HG03558 (cell line): ENCODE measurements around the gene LUZP2.

Experiments used
- ATAC-seq: cut with Tn5 transposase; IDR thresholded peaks from one replicate; pipeline ENCODE4 v1.9.1; 2021; ENCODE audit warnings: moderate number of reproducible peaks; ENCODE audit not compliant: unreplicated experiment; ENCODE audit errors: extremely low read depth

LUZP2 gene

DNA sequence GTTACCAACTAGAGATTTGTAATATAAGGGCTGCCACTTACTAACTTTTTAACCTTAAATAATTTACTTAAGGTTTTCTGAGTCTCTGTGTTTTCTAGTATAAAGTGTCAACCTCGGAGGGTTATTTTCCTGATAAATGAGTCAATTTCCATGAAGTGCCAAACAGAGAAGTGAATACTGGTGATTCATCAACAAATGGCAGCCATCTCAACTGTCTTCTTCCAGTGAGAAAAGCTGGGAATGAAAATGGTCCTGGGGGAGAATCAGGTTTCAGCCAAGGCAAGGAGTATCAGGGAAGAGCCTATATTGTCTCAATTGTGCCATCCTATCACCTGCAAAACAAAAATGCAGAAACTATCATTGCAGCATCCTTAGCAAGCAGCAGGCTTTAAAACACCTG, 129.1 kb downstream of the LUZP2 start:
- no peak for ATAC-seq

DNA sequence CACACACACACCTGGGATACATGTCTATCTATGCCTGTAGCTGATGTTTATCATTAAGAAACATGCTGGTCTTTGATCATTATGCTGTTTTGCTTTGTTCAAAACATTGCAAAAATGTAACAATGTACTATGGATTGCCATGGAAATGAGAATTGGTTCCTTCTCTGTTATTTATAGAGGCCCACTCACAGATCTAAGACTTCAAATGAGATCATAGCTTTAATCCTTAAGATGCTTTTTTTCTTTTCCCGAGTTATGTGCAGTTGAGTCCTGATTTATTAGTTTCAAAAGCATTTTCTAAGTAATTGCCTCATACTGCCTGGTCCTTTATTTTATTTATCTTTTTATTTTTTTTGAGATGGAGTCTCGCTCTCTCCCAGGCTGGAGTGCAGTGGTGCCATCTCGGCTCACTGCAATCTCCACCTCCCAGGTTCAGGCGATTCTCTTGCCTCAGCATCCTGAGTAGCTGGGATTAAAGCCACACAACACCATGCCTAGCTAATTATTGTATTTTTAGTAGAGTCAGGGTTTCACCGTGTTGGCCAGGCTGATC, 131.4 kb downstream of the LUZP2 start:
- no peak for ATAC-seq

DNA sequence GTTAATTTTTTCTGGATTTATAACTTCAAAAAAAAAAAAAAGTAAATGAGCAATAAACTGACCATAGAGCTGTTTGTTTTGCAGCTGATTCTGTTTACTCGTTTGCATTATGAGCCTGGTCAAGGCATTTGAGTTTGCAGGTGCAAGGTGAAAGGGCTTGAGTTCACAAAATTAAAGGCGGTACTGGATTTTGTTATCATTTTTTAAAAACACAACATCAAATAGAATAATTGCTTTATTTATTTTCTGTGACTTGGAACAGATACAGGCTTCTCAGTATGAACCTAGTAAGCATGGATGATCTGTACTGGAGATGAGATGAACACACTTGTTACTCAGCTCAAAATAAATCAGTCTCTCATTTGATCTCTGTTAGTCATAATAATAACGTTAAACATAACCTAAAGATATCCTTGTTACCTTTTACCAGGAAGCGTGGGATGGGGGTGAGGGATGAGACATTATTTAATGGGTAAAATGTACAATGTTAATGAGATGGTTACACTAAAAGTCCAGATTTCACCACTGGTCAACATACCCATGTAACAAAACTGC, 137.8 kb downstream of the LUZP2 start:
- no peak for ATAC-seq

DNA sequence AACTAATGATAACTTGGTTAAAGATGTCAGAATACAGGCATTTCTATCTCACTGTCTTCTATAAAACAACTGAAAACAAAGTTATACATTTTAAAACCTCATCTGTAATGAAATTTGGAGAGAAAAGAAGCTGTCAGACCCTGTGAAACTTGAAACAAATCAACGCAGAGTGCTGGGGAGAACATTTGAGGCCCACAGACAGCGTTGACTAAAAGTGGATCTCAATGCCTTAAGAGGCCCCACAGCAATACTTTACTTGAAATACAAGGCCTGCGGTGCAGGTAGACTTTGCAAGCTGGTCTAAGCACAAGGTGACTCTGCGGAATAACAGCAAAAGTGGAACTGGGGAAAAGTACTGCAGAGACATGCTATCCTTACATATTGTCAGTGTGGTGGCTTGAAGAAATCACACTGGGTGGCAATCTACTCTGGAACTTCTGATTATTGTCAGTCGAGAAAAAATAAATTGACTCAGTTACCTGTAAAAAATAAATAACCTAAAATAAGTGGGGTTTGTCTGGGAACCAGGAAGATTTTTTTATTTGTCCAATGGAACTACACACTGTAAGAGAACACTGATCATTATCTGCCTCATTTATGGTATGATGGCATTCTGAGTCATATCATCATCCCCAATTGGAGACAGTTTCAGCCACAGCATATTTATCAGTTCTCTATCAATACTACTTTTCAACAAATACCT, 138.9 kb downstream of the LUZP2 start:
- no peak for ATAC-seq

DNA sequence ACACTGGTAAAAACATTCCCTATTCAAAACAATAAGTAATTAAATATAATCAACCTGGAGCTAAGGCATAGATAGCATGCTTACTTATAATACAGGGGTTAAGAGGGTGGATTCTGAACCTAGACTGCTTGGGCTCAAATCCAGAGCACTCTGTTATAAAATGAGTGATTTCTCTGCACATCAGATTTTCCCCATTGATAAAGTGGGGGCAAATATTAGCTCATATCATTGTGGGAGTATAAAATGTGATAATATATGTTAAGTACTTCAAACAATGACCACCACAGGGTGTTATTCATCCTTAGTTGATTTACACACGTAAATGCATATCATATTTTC, 139.4 kb downstream of the LUZP2 start:
- ATAC-seq = no peak

DNA sequence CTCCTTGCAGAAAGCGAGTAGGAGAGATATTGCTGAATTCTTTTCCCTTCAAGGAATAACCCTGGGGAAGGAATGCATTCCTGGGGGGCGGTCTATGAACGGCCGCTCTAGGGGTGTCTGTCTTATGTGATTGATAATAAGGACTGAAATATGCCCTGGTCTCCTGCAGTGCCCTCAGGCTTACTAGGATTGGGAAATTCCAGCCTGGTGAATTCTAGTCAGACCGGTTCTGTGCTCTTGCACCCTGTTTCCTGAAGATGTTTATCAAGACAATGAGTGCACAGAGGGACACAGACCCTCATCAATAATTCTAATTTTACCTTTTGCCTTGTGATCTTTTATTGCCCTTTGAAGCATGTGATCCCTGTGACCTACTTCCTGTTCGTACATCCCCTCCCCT, 140.7 kb downstream of the LUZP2 start:
- ATAC-seq = no peak

DNA sequence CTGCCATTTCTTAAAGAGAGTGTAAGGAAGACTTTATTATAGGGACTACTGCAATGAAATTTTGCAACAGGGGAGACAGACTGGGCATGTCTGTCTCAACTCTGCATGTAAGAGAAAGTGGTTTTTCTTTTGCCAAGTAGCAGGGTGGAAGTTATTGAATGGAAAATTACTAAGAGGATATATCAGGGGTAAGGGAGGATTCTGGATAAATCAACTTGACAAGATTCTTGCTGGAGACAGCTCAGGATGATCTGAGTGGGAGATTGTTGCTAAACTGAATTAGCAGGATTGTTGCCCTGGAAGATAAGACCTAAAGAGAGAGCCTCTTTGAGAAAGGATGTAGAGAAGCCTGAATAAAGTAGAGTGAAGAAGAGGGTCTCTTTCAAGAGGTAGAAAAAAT, 145.8 kb downstream of the LUZP2 start:
- ATAC-seq = no peak

DNA sequence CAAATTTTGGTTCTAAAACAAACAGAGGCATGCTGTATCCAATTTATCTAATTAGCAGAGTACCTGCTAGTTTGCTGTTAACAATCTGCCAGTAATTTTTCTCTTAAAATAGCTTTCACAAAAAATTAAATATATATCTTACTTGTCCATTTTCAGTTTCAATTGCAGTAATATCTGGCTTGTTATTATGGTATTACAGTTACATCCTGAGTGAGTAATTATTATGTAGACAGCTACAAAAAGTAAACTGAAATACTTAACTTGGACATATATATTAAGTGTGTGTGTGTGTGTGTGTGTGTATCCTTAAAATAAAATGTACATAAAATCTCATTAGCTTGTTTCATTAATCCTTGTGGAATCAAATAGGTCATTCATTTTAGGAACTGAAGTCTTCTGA, 148.7 kb downstream of the LUZP2 start:
- no peak for ATAC-seq

DNA sequence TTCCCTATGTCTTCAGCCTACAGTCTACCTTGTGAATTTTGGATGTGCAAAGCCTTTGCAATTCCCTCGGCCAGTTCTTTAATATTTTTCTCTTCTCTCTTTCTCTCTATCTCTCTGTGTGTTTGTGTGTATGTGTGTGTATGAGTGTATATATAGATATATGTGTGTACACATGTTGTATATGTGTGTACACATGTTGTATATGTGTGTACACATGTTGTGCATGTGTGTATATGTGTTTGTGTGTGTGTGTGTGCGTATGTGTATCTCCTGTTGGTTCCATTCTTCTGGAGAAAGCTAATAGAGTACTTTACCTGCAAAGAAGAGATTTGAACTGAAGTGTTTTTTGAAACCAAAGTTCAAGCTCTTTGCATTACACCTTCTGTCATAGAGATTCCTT, 155.0 kb downstream of the LUZP2 start:
- ATAC-seq = no peak

DNA sequence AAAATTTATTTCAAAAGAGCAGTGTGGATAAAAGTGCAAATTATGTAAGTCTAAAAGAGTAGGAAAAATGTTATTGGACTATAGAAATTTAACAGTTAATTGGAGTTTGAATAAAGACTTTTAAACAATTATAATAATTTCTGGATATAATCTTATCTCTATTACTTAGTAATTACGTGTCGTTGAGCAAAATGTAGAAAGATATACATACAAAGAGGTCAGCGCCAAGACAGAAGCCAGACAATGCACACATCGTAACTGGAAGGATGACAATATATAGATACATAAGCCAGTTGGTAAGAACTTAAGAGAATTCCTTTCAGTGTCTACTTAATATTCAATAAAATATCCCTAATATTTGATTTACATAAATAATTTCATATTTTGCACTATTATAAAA, 157.0 kb downstream of the LUZP2 start:
- ATAC-seq = no peak

DNA sequence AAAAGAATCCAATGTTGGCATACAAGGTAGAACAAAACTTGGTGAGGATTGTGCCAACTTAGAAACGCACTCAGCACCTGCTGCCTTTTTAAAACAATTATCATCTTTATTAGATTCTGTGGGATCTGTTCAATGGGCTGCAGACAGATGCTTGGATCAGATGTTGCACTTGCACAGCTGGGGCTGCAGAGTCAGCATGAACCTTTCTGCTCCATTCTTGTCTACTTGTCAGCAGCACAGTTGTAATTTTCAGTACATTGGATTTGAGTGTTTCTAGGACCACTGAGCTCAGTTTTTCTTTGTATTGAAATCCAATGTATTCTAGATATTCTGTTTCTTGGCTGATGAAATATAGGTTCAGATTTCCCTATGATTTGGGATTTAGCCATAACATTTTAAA, 164.5 kb downstream of the LUZP2 start:
- no peak for ATAC-seq

DNA sequence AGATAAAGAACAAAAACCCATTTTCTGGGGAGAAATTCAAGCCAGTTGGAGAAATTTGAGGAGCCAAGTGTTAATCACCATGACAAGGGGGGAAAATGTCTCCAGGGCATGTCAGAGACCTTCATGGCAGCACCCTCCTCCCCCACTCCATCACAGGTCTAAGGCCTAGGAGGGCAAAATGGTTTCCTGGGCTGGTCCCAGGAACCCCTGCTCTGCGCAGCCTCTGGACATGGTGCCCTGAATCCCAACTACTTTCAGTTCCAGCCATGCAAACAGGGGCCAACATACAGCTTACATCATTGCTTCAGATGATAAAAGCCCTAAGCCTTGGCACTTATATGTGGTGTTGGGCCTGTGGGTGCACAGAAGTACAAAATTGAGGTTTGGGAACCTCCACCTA, 167.5 kb downstream of the LUZP2 start:
- ATAC-seq = no peak

DNA sequence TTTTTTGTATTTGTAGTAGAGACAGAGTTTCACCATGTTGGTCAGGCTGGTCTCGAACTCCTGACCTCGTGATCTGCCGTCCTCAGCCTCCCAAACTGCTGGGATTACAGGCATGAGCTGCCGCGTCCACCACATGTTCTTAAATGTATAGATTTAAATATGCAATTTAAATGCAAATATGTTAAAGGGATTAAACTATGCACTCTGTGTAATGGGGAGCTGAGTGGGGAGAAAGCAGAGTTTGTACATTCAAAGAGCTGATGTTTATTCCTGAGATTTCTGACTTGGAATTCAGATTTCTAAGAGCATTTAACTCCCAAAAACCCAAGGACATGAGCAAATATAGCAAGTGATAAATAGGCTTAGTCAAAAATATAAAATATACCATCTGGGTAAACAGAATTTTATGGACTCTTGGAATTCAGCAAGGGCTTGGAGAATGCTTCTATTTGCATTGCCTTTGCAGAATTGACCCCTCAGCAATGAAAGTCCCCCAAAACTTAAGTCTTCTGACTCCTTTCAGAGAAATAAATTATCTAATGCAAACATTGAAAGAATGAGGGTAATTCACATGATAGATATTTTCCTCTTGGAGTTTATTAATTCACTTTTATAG, 170.6 kb downstream of the LUZP2 start:
- no peak for ATAC-seq

DNA sequence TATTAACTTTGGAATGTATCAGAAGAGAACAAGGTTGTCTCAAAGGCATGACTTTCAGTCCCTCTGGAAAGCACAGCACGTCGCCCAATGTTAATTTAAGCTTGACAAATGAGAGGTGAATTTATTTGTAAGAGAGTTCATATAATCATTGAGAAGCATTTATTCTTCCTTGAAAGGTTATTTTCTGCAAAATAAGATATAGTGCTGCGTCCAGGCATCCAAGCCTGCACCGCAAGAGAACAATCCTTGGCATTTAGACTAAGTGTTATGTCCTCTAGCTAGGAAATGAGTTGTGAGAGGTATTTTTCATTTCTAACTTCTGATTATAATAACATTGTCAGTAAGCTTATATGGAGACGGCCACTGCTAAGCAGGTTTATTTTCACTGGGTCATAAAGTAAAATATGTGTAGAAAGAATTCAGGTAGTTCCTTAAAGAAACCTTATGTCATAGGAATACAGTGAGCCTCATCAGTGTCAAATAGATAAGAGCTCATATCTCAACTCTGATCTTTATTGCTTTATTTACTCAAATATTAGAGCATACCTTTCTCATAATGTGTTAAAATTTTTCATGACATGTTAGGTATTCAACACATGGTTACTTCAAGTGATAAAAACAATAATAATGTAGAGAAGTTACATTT, 182.0 kb downstream of the LUZP2 start:
- no peak for ATAC-seq

DNA sequence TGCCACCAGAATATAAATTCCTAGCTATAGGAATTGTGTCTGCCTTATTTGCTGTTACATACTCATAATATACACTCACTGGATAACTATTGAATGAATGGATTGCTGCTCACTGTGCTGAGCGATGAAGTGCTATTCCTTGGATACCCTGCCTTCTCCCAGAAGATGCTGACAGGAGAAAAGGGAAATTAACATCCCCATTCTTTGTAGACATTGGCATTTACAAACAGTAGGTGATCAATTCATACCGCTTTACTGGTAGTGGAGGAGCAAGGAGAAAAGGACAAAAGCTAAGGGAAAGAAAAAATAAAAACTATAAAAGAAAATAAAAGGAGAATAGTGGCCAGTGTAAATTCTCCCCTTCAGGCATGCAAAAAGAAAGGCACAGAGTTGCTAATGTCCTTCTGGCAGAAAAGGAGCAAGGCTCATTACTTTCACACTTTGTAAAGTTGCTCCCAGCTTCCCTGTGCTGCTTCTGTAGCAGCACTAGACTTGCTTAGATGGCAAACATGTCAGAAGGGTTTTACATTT, 183.0 kb downstream of the LUZP2 start:
- no peak for ATAC-seq

DNA sequence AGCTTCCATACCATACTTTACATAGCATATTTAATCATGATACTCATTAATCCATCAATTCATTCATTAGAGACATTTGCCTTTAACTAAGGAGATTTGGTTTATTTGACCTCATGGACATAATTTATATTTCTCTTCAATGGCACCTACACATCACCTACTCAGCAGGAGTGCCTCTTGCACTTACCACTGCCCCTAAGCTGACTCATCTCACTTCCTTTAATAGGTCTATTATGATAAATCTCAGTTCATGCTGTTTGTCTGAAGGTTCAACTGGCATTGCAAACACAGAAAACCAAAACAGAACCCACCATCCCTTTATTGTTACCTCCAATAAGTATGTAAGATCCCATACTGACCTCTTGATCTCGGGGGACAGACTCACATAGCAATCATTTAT, 186.7 kb downstream of the LUZP2 start:
- ATAC-seq = no peak

DNA sequence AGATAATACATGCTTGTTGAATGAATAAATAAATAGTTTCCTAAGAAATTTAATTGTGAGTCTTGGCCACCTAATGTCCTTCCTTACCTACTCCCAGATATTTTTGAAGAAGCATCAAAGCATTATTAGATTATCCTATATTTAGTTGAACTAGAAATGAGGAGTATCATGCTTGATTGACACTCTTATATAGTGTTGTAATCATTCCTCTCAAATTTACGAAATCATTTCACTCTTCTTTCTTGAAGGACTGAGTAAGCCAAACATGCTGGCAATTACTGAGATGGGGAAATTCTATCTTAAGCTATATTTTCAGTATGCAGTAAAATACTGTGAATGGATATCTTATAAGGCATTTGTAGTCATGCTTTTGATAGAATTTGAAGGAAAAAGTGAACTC, 189.0 kb downstream of the LUZP2 start:
- no peak for ATAC-seq

DNA sequence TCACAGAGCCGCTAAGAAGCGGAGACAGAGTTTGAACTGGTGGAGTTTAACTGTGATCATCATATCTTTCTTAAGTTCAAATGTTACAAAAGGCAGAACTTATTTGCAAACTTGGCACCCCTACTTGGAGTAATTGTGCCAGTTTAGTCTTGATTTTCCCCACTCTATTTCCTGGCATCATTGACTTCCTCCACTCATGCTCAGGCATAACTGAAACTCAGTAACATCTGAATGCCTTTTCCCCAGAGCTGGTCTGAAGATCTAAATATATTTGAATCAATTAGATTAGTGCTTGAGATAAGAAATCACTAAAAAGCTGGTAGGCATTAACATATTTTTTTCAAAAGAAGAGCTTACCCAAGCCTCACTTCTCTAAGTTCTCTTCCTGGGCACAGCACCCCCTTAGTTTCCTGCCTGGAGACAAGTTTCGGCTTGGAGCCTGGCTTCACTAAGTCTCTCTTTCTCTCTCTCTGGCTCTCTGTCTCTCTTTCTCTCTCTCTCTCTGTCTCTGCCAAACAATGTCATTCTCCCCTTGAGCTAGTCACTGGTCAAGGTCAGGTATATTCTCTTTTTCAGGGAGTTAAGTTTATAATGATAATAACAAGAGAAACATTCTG, 190.8 kb downstream of the LUZP2 start:
- no peak for ATAC-seq

DNA sequence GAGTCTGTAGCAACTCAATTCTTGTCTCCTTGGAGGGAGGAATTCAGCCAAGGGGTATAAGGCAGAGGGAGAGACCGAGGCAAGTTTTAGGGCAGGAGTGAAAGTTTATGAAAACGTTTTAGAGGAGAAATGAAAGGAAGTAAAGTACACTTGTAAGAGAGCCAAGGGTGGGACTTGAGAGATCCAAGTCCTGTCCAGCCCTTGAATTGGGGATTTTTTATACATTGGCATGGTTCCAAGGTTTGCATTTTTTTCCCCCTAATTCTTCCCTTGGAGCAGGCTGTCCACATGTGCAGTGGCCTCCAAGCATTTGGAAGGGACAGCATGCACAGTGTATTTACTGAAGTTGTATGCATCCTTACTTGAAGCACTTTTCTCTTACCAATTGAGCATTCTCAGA, 192.1 kb downstream of the LUZP2 start:
- ATAC-seq = no peak

DNA sequence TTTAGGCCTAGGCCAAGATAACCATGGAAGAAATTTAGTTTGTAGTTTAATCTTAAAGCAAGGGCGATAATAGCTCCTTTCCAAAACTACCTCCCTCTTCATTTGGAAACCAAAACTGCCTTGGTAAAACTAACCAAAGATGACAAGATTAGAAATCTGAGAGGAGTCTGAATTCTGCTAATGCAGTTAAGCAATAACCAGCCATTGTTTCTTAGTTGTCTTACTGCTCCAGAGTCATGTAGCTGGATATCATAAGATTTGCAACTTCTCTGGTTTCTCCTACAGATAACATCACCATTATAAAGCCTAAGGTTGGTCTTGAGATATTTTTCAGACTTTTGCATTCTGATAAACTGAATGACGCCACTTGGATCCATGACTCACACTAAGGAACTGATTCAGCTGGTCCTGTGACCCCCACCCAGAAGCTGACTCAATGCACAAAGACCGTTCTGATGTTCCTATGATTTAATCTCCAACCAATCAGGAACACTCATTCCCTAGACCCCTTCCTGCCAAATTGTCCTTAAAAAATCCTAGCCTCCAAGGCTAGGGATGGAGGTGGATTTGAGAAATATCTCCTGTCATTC, 200.8 kb downstream of the LUZP2 start:
- no peak for ATAC-seq
